ENCODE data around the gene RSKR.
"Not testable (repeated sequence)": the region's sequence is repeated elsewhere in the genome, so short reads cannot be mapped to it uniquely, and the experiment has no call there.

RSKR gene, protein sequence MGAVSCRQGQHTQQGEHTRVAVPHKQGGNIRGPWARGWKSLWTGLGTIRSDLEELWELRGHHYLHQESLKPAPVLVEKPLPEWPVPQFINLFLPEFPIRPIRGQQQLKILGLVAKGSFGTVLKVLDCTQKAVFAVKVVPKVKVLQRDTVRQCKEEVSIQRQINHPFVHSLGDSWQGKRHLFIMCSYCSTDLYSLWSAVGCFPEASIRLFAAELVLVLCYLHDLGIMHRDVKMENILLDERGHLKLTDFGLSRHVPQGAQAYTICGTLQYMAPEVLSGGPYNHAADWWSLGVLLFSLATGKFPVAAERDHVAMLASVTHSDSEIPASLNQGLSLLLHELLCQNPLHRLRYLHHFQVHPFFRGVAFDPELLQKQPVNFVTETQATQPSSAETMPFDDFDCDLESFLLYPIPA

DNA sequence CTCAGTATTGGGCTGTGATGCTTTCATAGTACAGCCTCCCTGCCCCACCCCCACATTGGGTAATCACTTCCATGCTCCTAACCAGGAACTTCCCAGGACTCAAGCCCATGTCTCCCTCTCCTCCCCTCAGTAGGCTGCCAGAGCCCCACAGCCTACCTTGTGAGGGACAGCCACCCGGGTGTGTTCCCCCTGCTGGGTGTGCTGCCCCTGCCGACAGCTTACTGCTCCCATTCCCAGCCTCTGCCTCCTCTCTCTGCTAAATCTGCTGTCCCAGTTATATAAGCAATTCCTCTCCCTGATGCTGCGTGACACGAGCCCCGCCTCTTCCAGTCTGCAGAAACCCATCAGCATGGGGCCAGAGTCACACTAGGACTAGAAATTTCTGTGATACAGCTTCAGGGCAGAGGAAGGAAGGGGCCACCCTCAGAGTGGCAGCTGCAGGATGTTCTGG is at the start of gene RSKR:
Gene RSKR, minus strand, starts transcription at position 255 of the 451 bp plus-strand sequence. Its CDS starts 24 bp downstream, at position 231.
- no peak for DNase-seq

DNA sequence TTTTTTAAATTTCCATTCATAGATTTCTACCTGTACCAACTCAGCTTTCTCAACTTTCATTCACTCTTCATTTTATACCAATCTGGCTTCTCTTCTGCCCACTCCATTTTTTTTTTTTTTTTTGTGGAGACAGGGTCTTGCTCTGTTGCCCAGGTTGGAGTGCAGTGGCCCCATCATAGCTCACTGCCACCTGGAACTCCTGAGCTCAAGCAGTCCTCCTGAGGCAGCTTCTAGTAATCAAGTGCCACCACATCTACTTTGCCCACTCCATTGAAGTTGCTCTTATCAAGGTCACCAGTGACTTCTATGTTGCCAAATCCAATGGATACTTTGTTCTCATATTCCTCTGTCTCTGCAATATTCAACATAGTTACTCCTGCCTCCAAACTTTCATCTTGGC is 49.7 kb upstream of the RSKR start:
- no peak for DNase-seq

DNA sequence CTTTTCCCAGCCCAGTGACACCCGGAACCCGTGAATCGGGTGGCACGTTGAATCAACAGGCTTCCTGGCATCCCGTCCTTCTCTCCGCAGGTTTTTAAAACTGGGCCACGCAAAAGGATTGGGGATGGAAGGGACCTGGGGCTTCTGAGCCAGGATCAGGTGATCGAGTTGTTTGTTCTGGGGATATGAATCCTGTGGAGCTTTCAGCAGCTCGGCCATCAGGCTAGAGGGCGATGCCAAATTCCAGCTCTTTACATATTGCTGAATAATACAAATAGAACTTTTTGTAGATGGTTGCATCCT is 48.5 kb upstream of the RSKR start:
- no peak for DNase-seq

DNA sequence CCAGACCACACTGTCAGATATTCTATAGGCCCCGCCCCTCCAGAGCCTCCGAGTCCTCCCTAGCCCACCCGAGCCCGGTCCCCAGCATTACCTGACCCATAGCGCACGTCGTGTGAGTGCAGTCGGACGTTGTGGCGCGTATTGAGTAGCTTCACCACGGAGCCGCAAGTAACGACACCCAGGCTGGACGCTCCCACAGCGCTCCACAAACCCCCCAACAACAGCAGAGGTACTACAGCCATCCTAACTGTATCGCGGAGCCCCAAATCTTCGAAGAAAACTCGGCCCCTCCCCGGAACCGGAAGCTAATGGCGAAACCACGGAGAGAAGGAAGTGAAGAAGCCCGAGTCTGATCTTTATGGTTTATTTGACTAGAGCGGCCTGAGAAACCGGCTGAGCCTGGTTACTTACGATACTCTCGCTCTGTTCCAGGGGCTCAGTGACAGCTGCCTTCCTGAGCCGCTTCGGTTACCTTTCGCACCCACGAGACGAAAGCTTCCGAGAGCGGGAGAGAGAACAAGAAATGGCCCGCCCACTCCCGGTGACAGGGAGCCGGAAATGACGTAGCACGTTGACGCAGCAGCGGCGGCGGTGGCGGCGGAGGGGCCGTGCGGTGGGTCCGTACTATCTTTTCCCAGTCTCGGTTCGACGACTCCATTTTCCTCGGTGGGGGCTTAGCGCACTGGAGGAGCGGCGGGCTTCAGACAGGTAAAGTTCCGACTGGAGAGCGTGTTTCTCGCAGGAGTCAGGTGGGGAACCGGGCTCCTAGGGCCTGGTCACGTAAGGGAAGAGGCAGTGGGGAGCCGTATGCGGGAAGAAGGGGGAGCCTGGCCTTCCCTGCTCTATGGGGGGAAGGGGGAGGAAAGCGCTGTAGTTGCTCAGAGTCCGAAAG is 47.9 kb upstream of the RSKR start, which contains the start of the genes SDF2 and SUPT6H:
Gene SDF2, minus strand, starts transcription at position 272 of the 892 bp plus-strand sequence. Its CDS starts 30 bp downstream, at position 242.
Gene SUPT6H, plus strand, starts transcription at position 571 of the 892 bp plus-strand sequence. CDS start 11,197 bp downstream, outside the sequence.
- DNase-seq, result peak; percentile 76

DNA sequence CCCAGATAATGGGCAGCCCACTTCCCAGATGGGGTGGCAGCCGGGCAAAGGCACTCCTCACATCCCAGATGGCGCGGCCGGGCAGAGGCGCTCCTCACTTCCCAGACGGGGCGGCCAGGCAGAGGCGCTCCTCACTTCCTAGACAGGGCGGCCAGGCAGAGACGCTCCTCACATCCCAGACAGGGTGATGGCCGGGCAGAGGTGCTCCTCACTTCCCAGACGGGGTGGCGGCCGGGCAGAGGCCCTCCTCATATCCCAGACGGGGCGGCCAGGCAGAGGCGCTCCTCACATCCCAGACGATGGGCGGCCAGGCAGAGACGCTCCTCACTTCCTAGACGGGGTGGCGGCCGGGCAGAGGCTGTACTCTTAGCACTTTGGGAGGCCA is 45.5 kb upstream of the RSKR start:
- not testable (repeated sequence) for DNase-seq

DNA sequence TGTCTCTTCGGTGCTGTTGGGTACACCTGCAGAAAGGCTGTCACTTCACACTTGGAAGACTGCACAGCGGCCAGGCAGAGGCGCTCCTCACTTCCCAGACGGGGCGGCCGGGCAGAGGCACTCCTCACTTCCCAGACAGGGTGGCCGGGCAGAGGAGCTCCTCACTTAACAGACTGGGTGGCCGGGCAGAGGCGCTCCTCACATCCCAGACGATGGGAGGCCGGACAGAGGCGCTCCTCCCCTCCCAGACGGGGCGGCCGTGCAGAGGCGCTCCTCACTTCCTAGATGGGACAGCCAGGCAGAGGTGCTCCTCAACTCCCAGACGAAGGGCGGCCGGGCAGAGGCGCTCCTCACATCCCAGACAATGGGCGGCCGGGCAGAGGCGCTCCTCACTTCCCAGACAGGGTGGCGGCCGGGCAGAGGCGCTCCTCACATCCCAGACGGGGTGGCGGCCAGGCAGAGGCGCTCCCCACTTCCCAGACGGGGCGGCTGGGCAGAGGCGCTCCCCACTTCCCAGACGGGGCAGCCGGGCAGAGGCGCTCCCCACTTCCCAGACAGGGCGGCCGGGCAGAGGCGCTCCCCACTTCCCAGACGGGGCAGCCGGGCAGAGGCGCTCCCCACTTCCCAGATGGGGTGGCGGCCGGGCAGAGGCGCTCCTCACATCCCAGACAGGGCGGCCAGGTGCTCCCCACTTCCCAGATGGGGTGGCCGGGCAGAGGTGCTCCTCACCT is 44.9 kb upstream of the RSKR start:
- DNase-seq, result not testable (repeated sequence)

DNA sequence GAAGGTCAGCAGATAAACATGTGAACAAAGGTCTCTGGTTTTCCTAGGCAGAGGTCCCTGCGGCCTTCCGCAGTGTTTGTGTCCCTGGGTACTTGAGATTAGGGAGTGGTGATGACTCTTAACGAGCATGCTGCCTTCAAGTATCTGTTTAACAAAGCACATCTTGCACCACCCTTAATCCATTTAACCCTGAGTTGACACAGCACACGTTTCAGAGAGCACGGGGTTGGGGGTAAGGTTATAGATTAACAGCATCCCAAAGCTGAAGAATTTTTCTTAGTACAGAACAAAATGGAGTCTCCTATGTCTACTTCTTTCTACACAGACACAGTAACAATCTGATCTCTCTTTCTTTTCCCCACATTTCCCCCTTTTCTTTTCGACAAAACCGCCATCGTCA is 44.4 kb upstream of the RSKR start:
- DNase-seq, result not testable (repeated sequence)

DNA sequence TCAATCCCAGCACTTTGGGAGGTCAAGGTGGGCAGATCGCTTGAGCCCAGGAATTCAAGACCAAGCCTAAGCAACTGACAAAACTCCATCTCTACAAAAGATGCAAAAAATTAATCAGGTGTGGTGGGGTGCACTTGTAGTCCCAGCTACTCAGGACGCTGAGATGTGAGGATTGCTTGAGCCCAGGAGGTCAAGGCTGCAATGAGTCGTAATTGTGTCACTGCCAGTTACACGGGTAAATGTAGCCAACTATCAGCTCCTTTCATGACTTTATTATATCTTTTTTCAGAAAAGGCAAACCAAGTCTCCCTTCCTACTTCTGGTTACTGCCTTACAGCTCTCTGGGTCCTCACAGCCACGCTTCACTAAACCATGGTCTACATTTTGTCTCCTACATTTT is 43.8 kb upstream of the RSKR start:
- DNase-seq, result no peak

DNA sequence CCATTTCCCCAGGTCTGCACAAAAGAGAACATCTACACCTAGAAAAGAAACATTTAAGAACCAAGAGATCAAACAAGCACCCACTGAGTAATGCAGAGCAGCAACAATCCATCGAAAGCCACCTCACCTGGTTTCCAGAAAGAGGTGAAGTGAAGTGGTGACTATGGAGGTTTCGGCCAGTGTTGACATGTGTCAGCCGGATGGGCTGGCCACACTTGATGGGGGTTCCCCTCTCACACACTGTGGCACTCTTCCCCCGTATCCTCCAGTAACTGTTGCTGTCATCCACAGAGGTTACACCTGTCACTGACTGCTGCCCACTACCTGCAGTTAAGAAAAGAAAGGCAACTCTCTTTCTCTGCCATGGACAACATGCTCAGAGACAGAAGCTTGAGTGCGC is 41.2 kb upstream of the RSKR start:
- DNase-seq, result no peak

DNA sequence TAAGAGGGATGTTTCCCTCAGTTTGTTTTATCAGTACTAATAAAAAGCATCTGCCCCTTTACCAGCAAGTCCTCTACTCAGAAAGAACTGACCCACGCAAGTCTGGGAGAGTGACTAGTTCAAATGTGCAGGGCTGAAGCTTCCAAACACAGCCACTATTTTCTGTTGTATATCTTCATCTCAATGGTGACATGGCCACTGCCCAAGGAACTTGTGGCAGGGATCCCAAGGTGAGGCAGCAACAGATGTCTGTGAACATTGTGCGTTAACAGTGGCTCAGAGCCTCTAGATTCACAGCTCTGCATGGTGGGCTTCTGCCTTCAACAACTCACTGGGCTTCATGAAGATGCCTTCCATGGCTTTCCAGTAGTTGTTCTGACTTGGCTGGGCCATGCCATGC is 34.7 kb upstream of the RSKR start:
- DNase-seq, result no peak

DNA sequence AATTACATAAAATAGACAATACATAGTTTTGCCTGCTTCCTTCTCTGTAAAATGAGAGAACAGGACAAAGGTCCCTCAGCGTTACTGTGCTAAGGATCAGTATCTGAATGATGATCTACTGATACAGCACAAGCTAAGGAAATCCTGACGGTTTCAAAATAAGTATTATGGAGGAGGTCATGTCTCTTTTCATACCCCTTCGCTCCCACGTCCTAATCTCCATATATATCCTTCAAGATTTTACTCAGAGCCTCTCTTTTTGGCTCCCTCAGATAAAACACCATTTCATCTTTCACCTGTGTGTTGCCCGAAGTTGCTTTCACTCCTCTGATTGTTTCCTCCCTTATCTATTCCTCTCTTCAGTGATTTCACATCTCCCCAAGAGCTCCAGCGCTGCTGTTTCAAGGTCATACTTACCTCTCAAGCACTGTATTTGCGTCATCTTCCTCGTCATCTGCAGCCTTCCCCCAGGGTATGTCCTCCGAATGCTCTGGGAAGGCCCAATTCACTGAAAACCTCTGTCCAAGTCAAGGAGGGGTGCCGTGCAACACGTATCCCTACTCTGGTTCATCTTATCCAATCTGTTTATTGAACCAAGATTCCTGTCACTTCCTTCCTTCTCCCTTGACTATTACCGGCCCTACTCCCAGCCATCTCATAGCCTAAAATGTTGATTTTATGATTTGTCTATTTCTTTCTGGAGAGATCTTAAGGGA is 32.2 kb upstream of the RSKR start:
- no peak for DNase-seq

DNA sequence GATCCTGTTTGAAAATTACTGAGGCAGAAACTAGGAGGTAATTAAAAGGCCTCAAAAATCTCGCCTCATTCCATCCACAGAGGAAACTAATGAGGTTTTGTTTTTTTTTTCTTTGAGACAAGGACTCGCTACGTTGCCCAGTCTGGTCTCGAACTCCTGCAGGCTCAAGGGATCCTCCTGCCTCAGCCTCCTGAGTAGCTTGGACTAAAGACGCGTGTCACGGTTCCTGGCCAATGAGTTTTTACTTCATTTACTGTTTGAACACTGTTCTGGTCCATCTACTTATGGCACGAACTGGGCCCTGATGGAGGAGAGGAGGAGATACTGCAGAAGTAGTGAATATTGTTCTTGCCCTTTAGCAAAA is 31.6 kb upstream of the RSKR start:
- DNase-seq, result no peak

DNA sequence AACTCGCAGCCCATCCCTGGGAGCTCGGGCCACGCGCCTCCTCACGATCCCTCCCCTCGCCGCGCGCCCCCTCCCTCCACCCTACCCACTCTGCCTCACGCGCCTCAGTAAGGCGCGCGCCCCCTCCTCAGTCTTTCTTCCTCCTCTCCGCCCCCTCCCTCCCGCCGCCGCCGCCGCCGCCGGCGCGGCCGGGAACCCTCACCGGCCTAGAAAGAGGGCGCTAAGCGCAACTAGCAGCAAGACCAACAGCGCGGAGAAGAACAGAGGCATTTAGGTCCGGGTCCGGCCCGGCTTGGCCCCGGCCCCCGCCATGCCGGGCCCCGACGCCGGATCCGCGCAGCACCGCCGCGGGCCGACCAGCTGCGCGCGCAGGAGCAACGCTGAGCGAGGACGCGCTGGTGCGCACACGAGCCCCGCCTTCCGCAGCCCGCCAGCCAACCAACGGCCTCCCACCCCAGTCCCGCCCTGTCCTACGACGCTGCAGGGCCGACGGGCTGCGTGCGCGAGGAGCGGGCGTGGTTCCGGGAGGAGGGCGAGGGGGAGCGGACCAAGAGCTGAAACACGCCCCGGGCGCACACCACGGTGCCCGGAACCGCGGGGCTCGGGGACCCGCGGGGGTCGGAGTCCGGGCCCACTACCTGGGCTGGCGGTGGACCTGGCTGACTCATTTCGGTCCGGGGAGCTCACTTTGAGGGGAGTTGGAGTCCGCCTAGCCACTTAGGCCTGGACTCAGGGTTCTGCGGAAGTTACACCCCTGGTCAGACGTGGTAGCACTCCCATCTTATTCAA is 31.0 kb upstream of the RSKR start, which contains the start of gene BLTP2:
Gene BLTP2, minus strand, starts transcription at position 372 of the 789 bp plus-strand sequence. Its CDS starts 102 bp downstream, at position 270.
- peak; percentile 76 for DNase-seq

DNA sequence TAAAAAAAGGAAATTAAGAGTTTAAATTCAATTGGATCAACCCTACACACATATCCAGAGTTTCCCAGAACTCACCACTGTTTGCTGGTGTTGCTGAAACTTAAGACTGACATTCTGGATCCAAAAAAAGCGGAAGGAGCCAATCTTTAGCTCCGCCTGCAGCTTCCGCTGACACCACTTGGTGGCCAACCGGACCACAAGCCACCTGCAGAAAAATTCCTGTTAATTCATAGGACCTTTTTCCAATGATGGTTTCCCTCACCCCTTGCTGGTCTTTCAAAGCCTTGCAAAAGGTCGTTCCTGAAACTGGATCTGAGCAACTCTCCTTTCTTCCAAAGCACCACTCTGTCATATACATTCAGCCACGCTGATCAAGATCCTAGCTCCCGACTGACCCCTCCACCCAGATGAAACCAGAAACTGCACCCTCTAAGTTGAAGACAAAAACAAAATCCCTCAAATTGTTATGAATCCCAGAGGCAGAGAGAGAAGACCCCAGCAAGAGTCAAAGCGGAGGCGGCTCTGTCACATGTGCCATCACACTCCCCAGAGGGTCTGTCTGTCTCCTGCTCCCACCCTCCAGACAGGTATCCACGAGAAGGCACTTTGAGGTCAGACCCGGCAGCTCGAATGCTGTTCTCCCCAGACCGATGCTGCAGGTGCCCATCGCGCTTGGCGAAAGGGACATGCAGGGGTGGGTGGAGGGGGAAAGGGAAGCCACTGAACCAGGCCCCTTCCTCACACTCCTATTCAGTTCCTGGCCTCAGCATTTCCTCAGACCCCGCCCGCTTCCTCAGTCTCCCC is 30.2 kb upstream of the RSKR start:
- no peak for DNase-seq

DNA sequence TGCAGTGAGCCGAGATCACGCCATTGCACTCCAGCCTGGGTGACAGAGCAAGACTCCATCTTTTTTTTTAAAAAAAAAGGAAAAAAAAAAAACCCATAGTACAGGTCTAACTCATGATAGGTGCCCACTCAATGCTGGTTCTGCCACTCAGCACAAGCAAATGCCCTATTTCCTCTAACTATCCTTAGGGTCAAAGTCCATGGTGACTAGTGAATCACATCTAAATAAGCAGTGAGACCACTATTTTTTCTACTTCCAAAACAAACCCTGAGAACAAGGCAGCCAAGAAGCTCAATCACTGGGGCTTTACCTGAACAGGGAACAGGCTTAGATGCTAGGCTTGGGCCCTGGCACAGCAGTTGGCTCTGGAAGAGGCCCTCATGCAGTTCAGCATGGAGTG is 27.6 kb upstream of the RSKR start:
- no peak for DNase-seq

DNA sequence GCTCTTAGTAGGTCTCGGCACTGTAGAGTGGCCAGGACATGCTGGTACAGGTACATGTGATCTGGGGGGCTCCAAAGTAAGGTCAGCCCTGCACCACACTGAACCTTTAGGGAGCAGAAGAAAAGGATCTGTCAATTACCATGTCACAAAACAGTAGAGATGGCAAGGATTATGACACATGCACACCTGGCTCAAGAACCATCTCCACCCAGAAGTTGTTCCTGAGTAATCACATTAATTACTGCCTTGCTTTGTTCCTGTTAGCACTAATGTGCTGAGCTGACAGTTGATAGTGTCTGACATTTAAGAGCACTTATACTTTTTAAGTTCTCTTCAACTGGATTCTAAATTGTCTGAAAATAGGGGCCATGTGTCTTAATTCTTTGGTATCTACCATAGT is 21.5 kb upstream of the RSKR start:
- no peak for DNase-seq

DNA sequence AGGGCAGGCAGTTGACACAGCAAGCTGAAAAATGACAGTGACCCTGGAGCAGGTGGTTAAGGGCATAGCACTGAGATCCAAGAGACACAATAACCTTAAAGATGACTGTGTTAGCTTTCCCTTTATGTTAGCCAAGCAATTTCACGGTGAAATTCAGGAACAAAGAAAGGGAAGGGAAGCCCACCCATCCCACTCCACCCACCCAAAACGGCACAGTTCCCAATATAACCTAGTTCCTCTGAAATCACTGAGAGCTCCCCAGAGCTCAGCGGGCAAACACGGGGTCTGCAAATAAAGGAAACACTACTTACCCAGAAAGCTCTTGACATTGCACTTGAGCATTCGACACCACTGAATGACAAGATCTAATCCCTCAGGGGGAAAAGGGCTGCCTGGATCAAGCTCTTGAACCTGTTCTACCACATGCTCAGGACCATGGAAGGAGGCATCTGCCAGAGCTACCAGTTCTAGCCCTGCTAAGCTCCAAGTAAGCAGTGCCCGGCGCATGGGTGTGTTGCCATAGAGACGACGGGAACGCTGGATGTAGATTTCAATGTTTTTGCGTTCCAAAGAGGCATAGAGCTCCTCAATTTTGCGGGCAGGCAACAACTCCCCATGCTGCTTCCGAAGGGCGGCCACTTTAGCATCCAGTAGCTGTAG is 20.4 kb upstream of the RSKR start:
- no peak for DNase-seq

DNA sequence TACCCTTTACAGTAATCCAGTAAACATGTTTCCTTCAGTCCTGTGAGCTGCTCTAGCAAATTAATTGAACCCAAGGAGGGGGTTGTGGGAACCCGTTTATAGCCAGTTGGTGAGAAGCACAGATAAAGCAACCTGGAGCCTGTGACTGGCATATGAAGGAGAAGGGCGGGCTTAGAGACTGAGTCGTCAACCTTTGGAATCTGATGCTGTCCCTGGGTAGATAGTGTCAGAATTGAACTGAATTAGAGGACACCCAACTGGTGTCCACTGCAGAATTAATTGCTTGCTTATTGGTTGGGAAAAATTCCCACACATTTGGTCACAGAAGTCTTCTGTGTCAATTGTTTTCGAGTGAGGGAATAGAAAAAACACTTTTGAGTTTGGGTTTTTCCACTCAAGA is 12.8 kb upstream of the RSKR start:
- no peak for DNase-seq

DNA sequence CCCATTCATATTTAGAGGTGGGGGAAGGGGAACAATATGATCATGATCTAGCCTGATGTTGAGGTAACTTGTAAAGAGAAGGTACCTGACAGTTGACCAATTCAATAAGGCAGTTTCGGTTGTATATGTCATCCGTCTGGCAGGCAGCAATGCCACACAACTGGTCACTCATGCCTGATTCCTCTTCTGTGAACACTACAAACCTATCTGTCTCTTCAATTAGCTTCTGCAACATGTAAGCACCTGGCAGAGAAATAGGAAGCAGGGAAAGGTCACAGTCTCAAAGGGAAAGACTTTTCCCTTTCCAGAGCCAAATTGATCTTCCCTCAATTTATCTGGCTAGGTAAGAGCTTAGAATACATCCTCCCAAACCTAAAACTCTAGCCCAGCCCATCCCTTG is 10.2 kb upstream of the RSKR start:
- DNase-seq, result no peak

DNA sequence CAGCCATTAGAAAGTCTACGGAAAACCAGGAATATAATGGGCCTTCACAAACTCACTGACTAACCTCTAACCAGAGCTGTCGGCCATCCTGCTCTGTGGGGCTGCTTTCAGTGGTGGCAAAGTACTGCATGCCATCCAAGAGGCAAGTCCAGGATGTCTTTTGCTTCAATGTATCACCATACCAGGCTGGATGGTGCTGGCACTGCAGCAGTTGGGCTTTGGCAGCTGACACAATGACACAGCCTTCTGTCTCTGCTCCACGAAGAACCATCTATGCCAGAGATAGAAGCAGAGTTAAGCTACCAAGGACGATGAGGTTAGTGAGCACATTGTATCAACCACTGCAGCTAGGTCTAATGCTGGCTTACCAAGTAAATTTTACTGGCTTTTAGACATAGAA is 9.7 kb upstream of the RSKR start:
- DNase-seq, result no peak

Data from GOT3 (cell line).